ENCODE measurements around the gene PHF20.
"Not testable (repeated sequence)": the region's sequence is repeated elsewhere in the genome, so short reads cannot be mapped to it uniquely, and the experiment has no call there.

PHF20 gene

DNA sequence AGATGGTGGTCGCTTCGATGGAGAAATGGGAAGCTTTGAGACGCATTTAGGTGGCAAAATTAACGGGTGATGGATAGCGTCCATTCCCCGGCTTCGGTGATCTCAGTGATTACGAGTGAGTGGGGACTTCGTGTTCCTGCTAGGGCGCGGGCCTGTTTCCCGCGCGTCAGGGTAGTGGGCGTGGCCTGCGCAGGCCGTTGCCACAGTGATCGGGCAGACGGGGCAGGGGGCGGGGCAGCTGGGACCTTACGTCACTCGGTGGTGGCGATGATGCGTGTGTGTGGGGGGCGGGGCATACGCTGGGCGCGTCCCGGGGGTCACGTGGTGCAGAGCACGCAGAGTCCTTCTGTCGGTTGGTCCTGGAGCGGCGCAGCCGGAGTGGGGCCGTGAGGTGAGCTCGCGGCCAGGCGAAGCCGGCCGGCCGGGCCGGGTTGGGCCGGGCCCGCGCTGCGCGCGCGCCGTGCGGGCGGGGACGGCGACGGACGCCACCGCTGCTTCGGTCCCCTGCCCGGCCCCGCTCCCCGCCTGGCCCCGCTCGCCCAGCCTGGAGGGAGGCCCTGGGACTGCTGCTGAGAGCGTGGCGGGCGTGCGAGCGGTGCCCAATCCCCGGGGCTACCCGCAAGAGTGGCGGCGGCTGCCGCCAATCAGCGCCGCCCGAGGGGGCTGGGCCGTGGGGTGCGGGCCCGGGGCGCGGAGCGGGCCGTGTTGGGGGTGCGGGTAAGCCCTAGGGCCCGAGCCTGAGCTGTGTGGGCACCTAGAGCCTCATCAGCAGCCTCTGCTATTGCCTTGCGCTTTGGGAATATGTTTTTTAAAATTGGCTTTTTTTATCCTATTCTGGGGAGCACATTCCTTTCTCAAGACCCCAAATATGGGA is at the start of gene PHF20:
Gene PHF20, plus strand, starts transcription at position 327 of the 874 bp plus-strand sequence. CDS start 29,508 bp downstream, outside the sequence.
- Histone ChIP-seq H3K4me3 (ENCODE audit: low read length) (peak within 1 kb of the TSS; percentile 71), H3K4me1 (ENCODE audit: control insufficient read depth, insufficient read depth, low read length) (peaks cover 8% of the 10 kb centered on the region), H3K9ac (ENCODE audit: low read length) (peak within 1 kb of the TSS; percentile 45), H3K27ac (ENCODE audit: low read depth, low read length) (peak within 1 kb of the TSS; percentile 96), H3K27me3 (ENCODE audit: control insufficient read depth, insufficient read depth, low read length) (no peaks in the 10 kb centered on the region), H3K36me3 (ENCODE audit: control insufficient read depth, insufficient read depth, low read length) (no peaks in the 10 kb centered on the region)

DNA sequence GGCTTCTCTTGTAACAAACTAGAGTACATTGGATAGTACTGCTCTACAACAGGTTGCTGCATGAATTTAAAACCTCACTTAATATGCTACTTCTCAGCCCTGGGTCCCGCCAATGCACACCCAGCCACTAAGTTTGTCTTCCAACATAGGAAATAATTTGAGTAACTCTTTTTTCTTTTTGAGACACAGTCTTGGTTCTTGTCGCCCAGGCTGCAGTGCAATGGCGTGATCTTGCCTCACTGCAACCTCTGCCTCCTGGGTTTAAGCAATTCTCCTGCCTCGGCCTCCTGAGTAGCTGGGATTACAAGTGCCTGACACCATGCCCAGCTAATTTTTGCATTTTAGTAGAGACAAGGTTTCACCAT is 48.6 kb upstream of the PHF20 start:
- H3K27ac ChIP-seq (ENCODE audit: low read depth, low read length) = not testable (repeated sequence)
- peaks cover 61% of the 10 kb centered on the region for H3K36me3 ChIP-seq (ENCODE audit: control insufficient read depth, insufficient read depth, low read length)

DNA sequence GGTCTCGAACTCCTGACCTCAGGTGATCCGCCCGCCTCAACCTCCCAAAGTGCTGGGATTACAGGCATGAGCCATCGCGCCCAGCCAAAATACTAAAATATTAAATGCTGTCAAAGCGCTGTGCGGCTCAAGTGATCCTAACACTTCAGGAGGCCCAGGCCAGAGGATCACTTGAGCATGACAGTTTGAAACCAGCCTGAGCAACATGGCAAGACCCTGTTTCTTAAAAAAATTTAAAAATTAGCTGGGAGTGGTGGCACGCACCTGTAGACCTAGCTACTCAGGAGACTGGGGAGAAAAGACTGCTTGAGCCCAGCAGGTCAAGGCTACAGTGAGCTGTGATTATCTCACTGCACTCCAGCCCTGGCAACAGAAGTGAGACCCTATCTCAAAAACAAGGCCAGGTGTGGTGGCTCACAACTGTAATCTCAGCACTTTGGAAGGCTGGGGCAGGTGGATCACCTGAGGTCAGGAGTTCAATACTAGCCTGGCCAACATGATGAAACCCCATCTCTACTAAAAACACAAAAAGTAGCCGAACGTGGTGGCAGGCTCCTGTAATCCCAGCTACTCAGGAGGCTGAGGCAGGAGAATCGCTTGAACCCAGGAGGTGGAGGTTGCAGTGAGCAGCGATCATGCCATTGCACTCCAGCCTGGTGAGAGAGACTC is 48.0 kb upstream of the PHF20 start:
- H3K4me3 ChIP-seq (ENCODE audit: low read length); H3K27ac ChIP-seq (ENCODE audit: low read depth, low read length); H3K4me1 ChIP-seq (ENCODE audit: control insufficient read depth, insufficient read depth, low read length); H3K9ac ChIP-seq (ENCODE audit: low read length); H3K27me3 ChIP-seq (ENCODE audit: control insufficient read depth, insufficient read depth, low read length): not testable (repeated sequence)
- H3K36me3 ChIP-seq (ENCODE audit: control insufficient read depth, insufficient read depth, low read length) = peaks cover 61% of the 10 kb centered on the region

More for the DNA sequence above, 48.6 kb upstream of the PHF20 start:
- not testable (repeated sequence) for H3K4me3 ChIP-seq (ENCODE audit: low read length); H3K4me1 ChIP-seq (ENCODE audit: control insufficient read depth, insufficient read depth, low read length); H3K27me3 ChIP-seq (ENCODE audit: control insufficient read depth, insufficient read depth, low read length); H3K9ac ChIP-seq (ENCODE audit: low read length)

DNA sequence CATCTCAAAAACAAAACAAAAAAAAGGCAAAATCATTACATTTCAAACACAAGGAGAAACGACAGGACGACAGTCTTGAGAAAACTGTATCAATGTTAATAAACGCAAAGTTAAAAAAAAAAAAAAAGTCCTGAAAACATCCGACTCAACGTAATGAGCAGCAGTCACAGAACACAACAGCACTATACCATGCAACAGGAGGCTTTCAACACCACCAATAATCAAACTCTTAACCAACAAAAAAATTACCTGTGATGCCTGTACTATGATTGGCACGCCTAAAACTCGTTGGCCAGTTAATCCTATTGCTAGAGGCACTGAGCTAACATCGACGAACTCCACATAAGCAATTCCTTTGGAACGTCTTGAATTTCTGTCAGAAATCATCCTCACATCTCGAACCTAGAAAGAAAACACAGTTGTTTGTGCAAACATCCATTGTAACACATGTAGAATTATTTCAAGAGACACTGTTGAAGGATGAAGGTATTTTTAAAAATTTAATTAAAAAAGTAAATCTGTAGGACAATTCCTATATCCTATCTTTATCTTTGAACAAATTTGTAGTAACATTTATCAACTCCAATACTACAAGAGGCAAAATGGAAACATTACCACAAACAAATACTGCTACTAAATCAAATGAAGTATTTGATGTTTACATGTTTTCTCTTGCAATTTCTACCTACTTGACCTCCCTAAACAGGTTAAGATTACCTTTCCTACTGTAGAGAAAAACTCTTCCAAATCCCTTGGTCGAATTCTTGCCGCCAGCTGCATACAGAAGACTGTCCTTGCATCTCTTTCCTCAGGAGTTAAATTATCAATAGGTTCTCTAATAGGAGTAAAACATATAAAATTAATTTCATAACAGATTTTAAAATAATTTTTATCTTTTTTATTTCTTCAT is 47.2 kb upstream of the PHF20 start:
- Histone ChIP-seq H3K27me3 (ENCODE audit: control insufficient read depth, insufficient read depth, low read length) (no peaks in the 10 kb centered on the region), H3K36me3 (ENCODE audit: control insufficient read depth, insufficient read depth, low read length) (peaks cover 58% of the 10 kb centered on the region), H3K9ac (ENCODE audit: low read length) (no peak overlapping the region), H3K4me3 (ENCODE audit: low read length) (no peak overlapping the region), H3K27ac (ENCODE audit: low read depth, low read length) (no peak overlapping the region), H3K4me1 (ENCODE audit: control insufficient read depth, insufficient read depth, low read length) (no peaks in the 10 kb centered on the region)

DNA sequence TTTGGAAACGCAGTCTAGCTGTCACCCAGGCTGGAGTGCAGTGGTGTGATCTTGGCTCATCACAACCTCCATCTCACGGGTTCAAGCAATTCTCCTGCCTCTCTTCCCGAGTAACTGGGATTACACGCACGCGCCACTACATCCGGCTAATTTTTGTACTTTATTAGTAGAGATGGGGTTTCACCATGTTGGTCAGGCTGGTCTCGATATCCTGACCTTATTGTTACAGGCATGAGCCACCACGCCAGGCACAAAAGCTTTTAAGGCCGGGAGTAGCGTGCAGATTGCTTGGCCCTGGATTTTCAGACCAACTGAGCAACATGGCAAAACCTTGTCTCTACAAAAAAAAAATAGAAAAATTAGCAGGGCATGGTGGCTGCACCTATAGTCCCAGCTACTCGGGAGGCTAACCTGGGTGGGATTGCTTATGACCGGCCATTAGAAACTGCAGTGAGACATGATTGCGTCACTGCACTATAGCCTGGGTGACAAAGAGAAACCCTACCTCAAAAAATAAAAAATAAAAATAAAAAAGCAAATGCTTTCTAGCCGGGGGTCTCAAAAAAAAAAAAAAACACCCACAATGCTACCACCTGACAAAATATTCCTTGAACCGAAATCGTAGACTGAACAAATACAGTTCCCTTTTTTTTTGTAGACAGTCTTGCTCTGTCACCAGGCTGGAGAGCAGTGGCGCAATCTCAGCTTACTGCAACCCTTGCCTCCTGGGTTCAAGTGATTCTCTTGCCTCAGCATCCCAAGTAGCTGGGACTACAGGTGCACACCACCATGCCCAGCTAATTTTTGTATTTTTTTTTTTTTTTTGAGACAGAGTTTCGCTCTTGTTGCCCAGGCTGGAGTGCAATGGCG is 44.7 kb upstream of the PHF20 start:
- Histone ChIP-seq H3K4me1 (ENCODE audit: control insufficient read depth, insufficient read depth, low read length) (peaks cover 5% of the 10 kb centered on the region), H3K36me3 (ENCODE audit: control insufficient read depth, insufficient read depth, low read length) (peaks cover 54% of the 10 kb centered on the region), H3K27ac (ENCODE audit: low read depth, low read length) (no peak overlapping the region), H3K27me3 (ENCODE audit: control insufficient read depth, insufficient read depth, low read length) (no peaks in the 10 kb centered on the region), H3K4me3 (ENCODE audit: low read length) (no peak overlapping the region), H3K9ac (ENCODE audit: low read length) (no peak overlapping the region)

DNA sequence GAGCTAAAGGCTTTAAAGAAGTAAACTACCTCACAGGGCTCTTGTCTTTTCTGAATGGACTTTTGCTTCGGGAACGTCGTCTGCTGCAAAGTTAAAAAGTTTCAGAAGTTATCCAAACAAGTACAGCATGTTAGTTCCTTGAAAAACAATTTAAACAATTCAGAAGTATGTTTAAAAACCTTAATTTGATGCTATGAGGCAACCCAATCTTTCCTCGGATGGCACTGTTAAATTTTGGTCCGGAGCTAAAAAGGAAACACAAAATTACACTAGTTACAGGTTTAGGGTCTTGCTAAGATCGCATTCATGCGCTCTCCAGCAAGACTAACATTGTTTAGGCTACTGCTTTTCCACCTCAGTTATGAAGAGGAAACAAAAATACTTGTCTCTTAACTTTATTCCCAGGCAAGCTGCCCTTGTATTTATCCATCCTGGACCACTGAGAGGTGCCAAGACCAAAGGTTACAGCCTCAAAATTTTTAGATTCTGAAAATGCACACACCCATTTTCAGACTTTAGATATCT is 42.5 kb upstream of the PHF20 start:
- Histone ChIP-seq H3K4me3 (ENCODE audit: low read length) (no peak overlapping the region), H3K4me1 (ENCODE audit: control insufficient read depth, insufficient read depth, low read length) (peaks cover 5% of the 10 kb centered on the region), H3K9ac (ENCODE audit: low read length) (no peak overlapping the region), H3K27ac (ENCODE audit: low read depth, low read length) (no peak overlapping the region), H3K27me3 (ENCODE audit: control insufficient read depth, insufficient read depth, low read length) (no peaks in the 10 kb centered on the region), H3K36me3 (ENCODE audit: control insufficient read depth, insufficient read depth, low read length) (peaks cover 58% of the 10 kb centered on the region)

DNA sequence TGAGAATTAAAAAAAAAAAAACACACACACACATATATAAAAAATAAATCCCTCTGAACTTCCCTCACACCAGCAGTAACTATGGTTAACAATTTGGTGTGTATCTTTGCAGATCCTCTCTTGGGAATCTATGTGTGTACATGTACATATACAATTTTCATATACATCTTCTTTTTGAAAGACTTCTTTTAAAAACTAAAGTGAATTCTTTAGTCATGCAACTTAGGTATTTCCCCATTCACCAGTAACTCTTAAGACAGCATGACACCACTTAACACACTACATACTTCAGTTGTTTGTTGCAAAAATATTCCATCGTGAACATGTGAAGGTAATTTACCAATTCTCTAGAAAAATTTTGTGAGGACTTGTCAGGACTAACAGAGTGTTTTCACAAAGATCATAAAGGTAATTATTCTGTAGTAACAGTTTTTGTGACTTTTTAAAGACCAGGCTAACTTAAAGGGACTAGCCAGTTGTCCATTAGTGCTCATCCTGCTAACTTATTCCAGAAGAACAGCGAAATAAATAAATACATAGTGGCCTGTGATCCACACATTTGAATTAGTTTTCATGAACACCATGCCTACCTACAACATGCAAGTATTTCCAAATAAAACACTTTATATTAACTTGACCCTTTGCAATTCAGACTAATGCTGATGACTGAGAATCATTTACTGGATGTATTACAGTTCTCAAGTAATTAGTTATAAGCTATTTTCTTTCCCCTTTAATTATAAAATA is 41.8 kb upstream of the PHF20 start:
- Histone ChIP-seq H3K36me3 (ENCODE audit: control insufficient read depth, insufficient read depth, low read length) (peaks cover 56% of the 10 kb centered on the region), H3K27ac (ENCODE audit: low read depth, low read length) (no peak overlapping the region)

DNA sequence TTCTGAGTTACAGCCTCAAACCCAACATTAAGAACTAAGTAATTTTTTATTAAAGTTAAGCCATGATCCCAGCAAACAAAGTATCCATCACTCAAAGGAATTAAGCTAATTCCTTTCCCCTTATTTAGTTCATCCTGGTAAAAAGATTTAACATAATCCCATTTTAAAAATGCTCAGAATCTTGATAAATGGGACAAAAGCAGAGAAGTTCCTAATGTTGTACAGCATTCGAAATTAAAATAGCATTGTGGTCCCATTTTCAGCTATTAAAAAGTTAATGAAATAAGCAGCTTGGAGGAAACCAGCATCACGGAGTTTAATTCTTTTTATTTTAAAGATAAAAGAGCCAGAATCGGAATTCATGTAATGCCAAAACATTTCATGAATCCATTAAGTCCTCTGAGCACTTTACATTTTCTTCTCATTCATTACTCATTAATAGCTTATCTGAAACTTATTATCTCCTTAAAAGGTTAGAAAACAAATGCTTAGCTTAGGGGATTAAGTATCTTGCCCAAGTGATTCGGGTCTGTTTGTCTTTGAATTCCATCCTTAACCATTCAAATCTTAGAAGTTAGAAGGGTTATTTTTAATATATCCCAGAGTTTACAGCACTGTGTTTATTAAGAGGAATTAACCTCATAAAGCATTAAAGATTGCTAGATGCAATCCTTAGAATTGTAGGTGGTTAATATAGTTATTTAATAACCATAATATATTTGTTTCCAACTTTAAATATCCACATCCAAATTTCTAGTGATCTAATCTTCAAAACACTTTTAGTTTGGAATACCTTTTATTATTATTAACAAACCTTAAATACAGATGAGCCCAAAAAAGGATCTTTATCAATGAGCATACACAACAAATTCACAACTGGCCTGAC is 41.0 kb upstream of the PHF20 start:
- Histone ChIP-seq H3K36me3 (ENCODE audit: control insufficient read depth, insufficient read depth, low read length) (peaks cover 50% of the 10 kb centered on the region), H3K4me1 (ENCODE audit: control insufficient read depth, insufficient read depth, low read length) (peaks cover 7% of the 10 kb centered on the region), H3K27me3 (ENCODE audit: control insufficient read depth, insufficient read depth, low read length) (no peaks in the 10 kb centered on the region), H3K4me3 (ENCODE audit: low read length) (no peak overlapping the region), H3K9ac (ENCODE audit: low read length) (no peak overlapping the region), H3K27ac (ENCODE audit: low read depth, low read length) (no peak overlapping the region)

More for the DNA sequence above, 41.8 kb upstream of the PHF20 start:
- no peaks in the 10 kb centered on the region for H3K27me3 ChIP-seq (ENCODE audit: control insufficient read depth, insufficient read depth, low read length)
- H3K4me3 ChIP-seq (ENCODE audit: low read length) = no peak overlapping the region
- peaks cover 5% of the 10 kb centered on the region for H3K4me1 ChIP-seq (ENCODE audit: control insufficient read depth, insufficient read depth, low read length)
- no peak overlapping the region for H3K9ac ChIP-seq (ENCODE audit: low read length)

DNA sequence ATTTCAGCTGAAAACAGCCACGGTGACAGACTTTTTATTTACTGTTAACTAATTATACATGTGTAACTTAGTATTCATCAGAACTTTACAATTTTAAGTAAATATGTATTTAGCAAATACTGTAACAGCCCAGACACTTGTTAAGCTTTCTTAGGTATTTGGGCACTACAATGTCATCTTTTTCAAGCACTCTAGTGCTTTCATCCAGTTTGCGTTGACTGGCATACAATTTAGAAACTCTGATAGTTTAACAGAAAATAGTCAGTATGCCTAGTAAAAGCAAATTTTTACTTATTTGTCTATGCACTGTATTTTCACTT is 40.4 kb upstream of the PHF20 start:
- Histone ChIP-seq H3K36me3 (ENCODE audit: control insufficient read depth, insufficient read depth, low read length) (peaks cover 55% of the 10 kb centered on the region), H3K27me3 (ENCODE audit: control insufficient read depth, insufficient read depth, low read length) (no peaks in the 10 kb centered on the region), H3K9ac (ENCODE audit: low read length) (no peak overlapping the region), H3K4me1 (ENCODE audit: control insufficient read depth, insufficient read depth, low read length) (peaks cover 8% of the 10 kb centered on the region), H3K27ac (ENCODE audit: low read depth, low read length) (no peak overlapping the region), H3K4me3 (ENCODE audit: low read length) (no peak overlapping the region)

DNA sequence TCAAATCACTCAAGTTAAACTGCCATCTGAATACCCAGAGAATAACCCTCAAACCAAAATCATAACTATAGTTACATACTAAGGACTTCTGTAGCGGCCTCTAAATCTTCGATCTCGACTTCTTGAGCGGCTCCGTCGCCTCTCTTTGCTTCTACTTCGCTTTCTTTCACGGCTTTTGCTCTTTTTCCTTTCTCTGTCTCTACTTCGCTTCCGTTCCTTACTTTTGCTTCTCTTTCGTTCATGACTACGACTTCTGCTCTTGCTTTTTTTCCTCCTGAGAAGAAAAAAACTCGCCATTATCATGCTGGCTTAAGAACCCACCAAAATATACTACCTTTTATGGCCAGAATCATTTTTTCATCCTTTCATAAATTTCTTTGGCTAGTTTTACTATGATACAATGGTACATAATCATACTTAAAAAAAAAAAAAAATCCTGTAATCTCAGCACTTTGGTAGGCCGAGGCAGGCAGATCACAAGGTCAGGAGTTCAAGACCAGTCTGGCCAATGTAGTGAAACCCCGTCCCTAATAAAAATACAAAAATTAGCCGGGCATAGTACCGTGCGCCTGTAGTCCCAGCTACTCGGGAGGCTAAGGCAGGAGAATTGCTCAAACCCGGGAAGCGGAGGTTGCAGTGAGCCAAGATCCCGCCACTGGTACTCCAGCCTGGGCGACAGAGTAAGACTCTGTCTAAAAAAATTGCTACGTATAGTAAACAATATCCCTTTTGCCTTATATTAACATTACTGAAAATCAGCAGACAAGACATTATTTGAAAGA is 39.8 kb upstream of the PHF20 start:
- Histone ChIP-seq H3K27me3 (ENCODE audit: control insufficient read depth, insufficient read depth, low read length) (no peaks in the 10 kb centered on the region), H3K36me3 (ENCODE audit: control insufficient read depth, insufficient read depth, low read length) (peaks cover 51% of the 10 kb centered on the region), H3K9ac (ENCODE audit: low read length) (no peak overlapping the region), H3K4me1 (ENCODE audit: control insufficient read depth, insufficient read depth, low read length) (peaks cover 8% of the 10 kb centered on the region), H3K27ac (ENCODE audit: low read depth, low read length) (no peak overlapping the region), H3K4me3 (ENCODE audit: low read length) (no peak overlapping the region)

Measured in rectal smooth muscle tissue (tissue), 1 donor.